HG03439 (cell line): ENCODE results near the gene ANKLE2.
"Not testable (repeated sequence)": the region's sequence is repeated elsewhere in the genome, so short reads cannot be mapped to it uniquely, and the experiment has no call there.

Experiments used
- ATAC-seq: cut with Tn5 transposase; IDR thresholded peaks from one replicate; pipeline ENCODE4 v1.9.1; 2021; ENCODE audit warnings: mild to moderate bottlenecking, moderate library complexity; ENCODE audit not compliant: unreplicated experiment

Gene ANKLE2

DNA sequence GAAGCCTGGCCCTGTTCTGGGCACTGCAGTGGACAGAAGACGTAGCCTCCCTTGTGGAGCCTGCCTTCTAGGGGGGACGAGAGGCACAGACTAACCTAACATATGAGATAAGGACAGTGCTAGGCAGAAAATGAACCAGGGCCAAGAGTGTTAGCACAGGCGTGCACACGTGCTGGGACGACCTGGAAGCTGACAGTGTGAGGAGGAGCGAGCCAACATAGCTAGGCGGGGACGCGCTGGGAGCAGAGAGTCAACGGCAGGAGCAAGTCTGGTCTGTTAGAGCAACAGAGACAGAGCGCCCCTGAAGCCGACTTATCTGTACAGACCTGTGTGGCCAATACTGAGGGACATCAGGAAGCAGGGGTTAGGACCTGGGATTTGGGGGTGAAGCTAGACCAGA is 66.2 kb downstream of the ANKLE2 start:
- no peak for ATAC-seq

DNA sequence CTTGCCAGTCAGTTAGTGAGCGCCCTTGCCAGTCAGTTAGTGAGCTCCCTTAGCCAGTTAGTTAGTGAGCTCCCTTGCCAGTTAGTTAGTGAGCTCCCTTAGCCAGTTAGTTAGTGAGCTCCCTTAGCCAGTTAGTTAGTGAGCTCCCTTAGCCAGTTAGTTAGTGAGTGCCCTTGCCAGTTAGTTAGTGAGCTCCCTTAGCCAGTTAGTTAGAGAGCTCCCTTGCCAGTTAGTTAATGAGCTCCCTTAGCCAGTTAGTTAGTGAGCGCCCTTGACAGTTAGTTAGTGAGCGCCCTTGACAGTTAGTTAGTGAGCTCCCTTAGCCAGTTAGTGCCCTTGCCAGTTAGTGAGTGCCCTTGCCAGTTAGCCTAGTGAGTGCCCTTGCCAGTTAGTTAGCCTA is 66.7 kb downstream of the ANKLE2 start:
- not testable (repeated sequence) for ATAC-seq

- ATAC-seq = not testable (repeated sequence)
Measured at GRCh38 chr12:132692030-132692429, 69.6 kb downstream of the ANKLE2 start.

GRCh38 chr12:132690112-132690511 is 71.5 kb downstream of the ANKLE2 start:
- ATAC-seq = no peak

DNA sequence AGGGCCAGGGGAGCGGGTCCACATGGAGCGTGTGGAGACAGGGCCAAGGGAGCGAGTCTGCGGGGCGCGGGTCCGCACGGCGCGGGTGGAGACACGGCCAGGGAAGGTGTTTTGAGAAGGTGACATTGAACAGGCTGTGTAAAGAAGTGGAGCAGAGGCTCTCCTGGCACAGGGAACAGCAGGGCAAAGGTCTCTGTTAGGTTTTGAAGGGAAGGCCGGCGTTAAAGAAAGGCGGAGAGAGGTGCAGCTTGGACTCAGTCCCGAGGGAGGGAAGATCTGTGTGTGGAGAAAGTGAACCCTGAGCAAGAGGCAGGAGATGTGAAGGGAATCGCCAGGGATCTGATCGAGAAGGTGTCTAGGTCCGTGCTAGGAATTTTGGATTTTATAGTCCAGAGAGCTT is 72.4 kb downstream of the ANKLE2 start:
- no peak for ATAC-seq

GRCh38 chr12:132687211-132688164 is 74.1 kb downstream of the ANKLE2 start, which contains the start of the genes POLE and PXMP2:
Gene POLE, minus strand, starts transcription at chr12:132687342. Its CDS starts 27 bp downstream, at chr12:132687315.
Gene PXMP2, plus strand, starts transcription at chr12:132687587. Its CDS starts 84 bp downstream, at chr12:132687671.
- peak; percentile 88 for ATAC-seq

DNA sequence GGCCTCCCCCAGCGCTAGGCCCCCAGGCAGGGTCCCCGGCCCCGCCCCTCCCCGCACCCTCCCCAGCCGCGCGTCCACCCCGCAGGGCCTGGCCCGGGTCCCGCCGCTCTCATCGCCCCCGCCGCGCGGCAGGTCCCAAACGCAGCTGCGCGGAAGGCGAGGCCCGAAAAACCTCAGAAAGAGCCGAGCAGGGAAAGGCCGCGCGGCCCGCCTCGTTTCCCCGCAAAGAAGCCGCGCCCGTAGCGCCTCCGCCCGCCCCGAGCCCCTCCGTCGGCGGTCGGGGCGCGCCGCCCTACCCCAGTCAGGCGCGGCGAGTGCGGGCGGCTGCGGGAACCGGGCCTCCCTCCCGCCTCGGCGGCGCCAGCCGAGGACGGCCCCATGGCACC is 74.8 kb downstream of the ANKLE2 start:
- ATAC-seq = peak; percentile 16

GRCh38 chr12:132685400-132685799 is 76.2 kb downstream of the ANKLE2 start:
- ATAC-seq = no peak

- ATAC-seq = no peak
Measured at GRCh38 chr12:132677492-132677891, 84.1 kb downstream of the ANKLE2 start.

- no peak for ATAC-seq
Measured at GRCh38 chr12:132675757-132676432, 85.7 kb downstream of the ANKLE2 start.
